Esophagus muscularis mucosa (tissue), 4 donors: ENCODE results near the gene KRTAP3-1.
"Not testable (repeated sequence)": the region's sequence is repeated elsewhere in the genome, so short reads cannot be mapped to it uniquely, and the experiment has no call there.

Experiments used
- EP300 ChIP-seq: sonication (generic); formaldehyde crosslinking; IDR thresholded peaks from one replicate; pipeline ENCODE4 v1.6.1; 2017; ENCODE audit warnings: antibody characterized with exemption
- POLR2A ChIP-seq: fragments of 450-650 bp; IDR thresholded peaks from one replicate; pipeline ENCODE4 v1.6.1; 2017; ENCODE audit warnings: antibody characterized with exemption, moderate library complexity, mild to moderate bottlenecking, low read depth
- POLR2AphosphoS5 ChIP-seq, 2 donors: sonication (generic); formaldehyde crosslinking; IDR thresholded peaks; one replicate each; pipeline ENCODE4 v1.6.1; 2017; ENCODE audit warnings: antibody characterized with exemption in 2 of 2
- TF ChIP-seq, protein P1 (sequence below), 3 experiments: fragments of 200-600 bp in 2 of 3; fragments of 450-650 bp in 1 of 3; sonication (generic) in 2 of 3; IDR thresholded peaks; one replicate each; pipeline ENCODE4 v1.5.1; 2017 to 2019; ENCODE audit warnings: antibody characterized with exemption in 3 of 3, mild to moderate bottlenecking in 2 of 3, moderate library complexity in 1 of 3

DNA sequence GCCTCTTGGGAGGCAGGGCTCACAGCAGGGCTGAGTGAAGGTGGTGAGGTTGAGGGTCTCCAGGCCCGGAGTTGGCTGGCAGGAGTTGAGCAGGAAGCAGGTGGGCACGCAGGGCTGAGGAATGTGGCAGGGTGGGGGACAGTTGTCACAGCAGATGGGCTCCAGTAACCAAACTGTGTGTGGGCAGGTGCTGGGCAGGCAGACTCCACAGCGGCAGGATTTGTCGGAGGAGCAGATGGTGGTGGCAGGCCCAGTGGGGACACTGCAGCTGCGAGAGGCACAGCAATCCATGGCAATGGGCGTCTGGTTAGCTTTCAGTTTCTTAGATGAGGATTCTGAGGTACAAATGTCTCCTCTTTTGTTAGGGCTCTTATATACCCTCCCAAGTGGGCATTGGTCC, 9.4 kb downstream of the KRTAP3-1 start, which contains the start of gene KRTAP3-2:
- TF ChIP-seq POLR2A; POLR2AphosphoS5 (IDR thresholded peaks at IDR 0.05); EP300: not testable (repeated sequence)
- TF ChIP-seq, protein P1, sequence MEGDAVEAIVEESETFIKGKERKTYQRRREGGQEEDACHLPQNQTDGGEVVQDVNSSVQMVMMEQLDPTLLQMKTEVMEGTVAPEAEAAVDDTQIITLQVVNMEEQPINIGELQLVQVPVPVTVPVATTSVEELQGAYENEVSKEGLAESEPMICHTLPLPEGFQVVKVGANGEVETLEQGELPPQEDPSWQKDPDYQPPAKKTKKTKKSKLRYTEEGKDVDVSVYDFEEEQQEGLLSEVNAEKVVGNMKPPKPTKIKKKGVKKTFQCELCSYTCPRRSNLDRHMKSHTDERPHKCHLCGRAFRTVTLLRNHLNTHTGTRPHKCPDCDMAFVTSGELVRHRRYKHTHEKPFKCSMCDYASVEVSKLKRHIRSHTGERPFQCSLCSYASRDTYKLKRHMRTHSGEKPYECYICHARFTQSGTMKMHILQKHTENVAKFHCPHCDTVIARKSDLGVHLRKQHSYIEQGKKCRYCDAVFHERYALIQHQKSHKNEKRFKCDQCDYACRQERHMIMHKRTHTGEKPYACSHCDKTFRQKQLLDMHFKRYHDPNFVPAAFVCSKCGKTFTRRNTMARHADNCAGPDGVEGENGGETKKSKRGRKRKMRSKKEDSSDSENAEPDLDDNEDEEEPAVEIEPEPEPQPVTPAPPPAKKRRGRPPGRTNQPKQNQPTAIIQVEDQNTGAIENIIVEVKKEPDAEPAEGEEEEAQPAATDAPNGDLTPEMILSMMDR (IDR thresholded peaks at IDR 0.05): not testable (repeated sequence)
